ENCODE data around the gene CCNK. TPM values are rescaled to one million over a fixed set of nuclear protein-coding genes. Genes with fewer than 3 reads are reported as not detected.

CCNK gene
- total RNA-seq, 1 experiment from 2014 or later: 80.1 TPM

DNA sequence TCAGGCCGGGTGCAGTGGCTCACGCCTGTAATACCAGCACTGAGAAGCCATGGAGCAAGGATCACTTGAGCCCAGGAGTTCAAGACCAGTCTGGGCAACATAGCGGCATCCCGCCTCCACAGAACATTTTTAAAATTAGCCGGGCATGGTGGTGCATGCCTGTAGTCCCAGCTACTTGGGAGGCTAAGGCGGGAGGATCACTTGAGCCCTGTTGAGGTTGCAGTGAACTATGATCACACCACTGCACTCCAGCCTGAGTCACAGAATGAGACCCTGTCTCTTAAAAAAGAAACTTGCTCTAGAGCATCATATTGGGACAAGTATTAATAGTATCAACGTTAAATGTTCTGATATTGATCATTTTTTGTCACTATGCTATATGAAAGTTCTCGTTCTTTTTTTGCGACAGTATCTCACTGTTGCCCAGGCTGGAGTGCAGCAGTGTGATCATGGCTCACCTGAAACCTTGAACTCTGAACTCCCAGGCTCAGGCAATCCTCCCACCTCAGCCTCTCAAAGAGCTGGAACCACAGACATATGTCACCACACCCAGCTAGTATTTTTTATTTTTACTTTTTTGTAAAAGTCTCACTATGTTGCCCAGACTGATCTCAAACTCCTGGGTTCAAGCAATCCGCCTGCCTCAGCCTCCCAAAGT lies 75.1 kb downstream of the CCNK start:
- no peaks in the 10 kb centered on the region; the same call in 1 of the 2 replicates for H3K79me2 ChIP-seq (ENCODE audit: insufficient read depth, low read length)
- no peak overlapping the region for H2BK5ac ChIP-seq (ENCODE audit: insufficient read length, low read length)
- H3K9me3 ChIP-seq (ENCODE audit: control insufficient read depth, low read depth, low read length): no peaks in the 10 kb centered on the region
- no peak overlapping the region for H4K8ac ChIP-seq (replicated peaks; ENCODE audit: insufficient read length, low read depth, low read length)
- no peak overlapping the region for H2BK15ac ChIP-seq (ENCODE audit: low read depth, low read length)
- H2AFZ ChIP-seq (ENCODE audit: low read length): no peak overlapping the region
- Mint-ChIP-seq H3K36me3 (ENCODE audit: insufficient read depth in 1 of 3, low read depth in 3 of 3) (peaks cover 5 to 13% (median 8%) of the 10 kb centered on the region in 3 experiments; a peak in 6 of 7 replicates), H3K27ac (peak overlapping the region in 1 of 3 experiments; percentile 75; a peak in 1 of 7 replicates), H3K27me3 (ENCODE audit: low read depth) (no peaks in the 10 kb centered on the region; the same call in 1 of the 2 replicates), H3K4me1 (peaks cover 11 to 23% of the 10 kb centered on the region in 2 experiments), H3K9me3 (peaks cover 0 to 6% of the 10 kb centered on the region in 2 experiments; a peak in 4 of 5 replicates), H3K4me3 (no peak overlapping the region)
- H3K4ac ChIP-seq (ENCODE audit: low read depth, low read length): no peak overlapping the region
- H3K23ac ChIP-seq (ENCODE audit: insufficient read length, low read depth, low read length): no peak overlapping the region
- no peak overlapping the region for H3T11ph ChIP-seq (ENCODE audit: low read length)
- no peak overlapping the region for H3K4me2 ChIP-seq (ENCODE audit: insufficient read depth, insufficient read length, low read length)
- H3K27ac ChIP-seq (ENCODE audit: insufficient read length, low read depth, low read length): no peak overlapping the region
- H2BK120ac ChIP-seq (ENCODE audit: low read depth, low read length, poor library complexity, severe bottlenecking): no peak overlapping the region
- WGBS (ENCODE audit: extremely low coverage, insufficient read length, low lambda C conversion rate): no CpG with 5 or more reads among the region's 10 CpGs
- H3K27me3 ChIP-seq (ENCODE audit: insufficient read depth, low read length): no peaks in the 10 kb centered on the region
- no peak for TF ChIP-seq CTCF (conservative IDR thresholded peaks at IDR 0.05)
- no peak overlapping the region for H3K9ac ChIP-seq (ENCODE audit: extremely low read depth, insufficient read length, low read length)
- no peak overlapping the region for H3K18ac ChIP-seq (ENCODE audit: insufficient read length, low read depth, low read length)
- H3K4me1 ChIP-seq (ENCODE audit: insufficient read depth, low read length): no peaks in the 10 kb centered on the region
- no peak overlapping the region for H2BK20ac ChIP-seq (ENCODE audit: low read depth, low read length, poor library complexity, severe bottlenecking)
- no peak overlapping the region for H4K91ac ChIP-seq (ENCODE audit: insufficient read length, low read depth, low read length)
- no peaks in the 10 kb centered on the region for H3K79me1 ChIP-seq (ENCODE audit: insufficient read depth, low read depth, low read length, poor library complexity, severe bottlenecking)
- no peak overlapping the region for H4K5ac ChIP-seq (ENCODE audit: insufficient read length, low read depth, low read length)
- H4K20me1 ChIP-seq (ENCODE audit: control insufficient read depth, insufficient read depth, insufficient read length): peaks cover 3% of the 10 kb centered on the region
- H2BK12ac ChIP-seq (ENCODE audit: insufficient read length, low read depth, low read length): no peak overlapping the region
- no peaks in the 10 kb centered on the region for H3K23me2 ChIP-seq (ENCODE audit: insufficient read length, low read depth, low read length, poor library complexity, severe bottlenecking)
- H3K56ac ChIP-seq (ENCODE audit: insufficient read length, low read depth, low read length): no peak overlapping the region
- H2AK5ac ChIP-seq (ENCODE audit: insufficient read length, low read length): no peak overlapping the region
- H3K14ac ChIP-seq (ENCODE audit: insufficient read depth, low read length): no peak overlapping the region
- DNase-seq: no peak
